Left kidney (tissue), 2 donors: Measurements from ENCODE around the gene SNRNP25. TPM values are rescaled to one million over a fixed set of nuclear protein-coding genes. Genes with fewer than 3 reads are reported as not detected.

Experiments used
- DNase-seq: peaks from one replicate; pipeline ENCODE4 v3.0.0-alpha.2; 2013
- polyA plus RNA-seq: library from polyadenylated mRNA; unstranded; fragments of 120-200 nt; gene quantifications from one replicate; pipeline ENCODE4 v1.2.1, GENCODE V29; 2013; ENCODE audit not compliant: insufficient read length

Gene SNRNP25
- polyA plus RNA-seq, 1 donor = 40.6 TPM

- no peak for DNase-seq
Observed at GRCh38 chr16:62283-62967, 8.8 kb downstream of the SNRNP25 start.

DNA sequence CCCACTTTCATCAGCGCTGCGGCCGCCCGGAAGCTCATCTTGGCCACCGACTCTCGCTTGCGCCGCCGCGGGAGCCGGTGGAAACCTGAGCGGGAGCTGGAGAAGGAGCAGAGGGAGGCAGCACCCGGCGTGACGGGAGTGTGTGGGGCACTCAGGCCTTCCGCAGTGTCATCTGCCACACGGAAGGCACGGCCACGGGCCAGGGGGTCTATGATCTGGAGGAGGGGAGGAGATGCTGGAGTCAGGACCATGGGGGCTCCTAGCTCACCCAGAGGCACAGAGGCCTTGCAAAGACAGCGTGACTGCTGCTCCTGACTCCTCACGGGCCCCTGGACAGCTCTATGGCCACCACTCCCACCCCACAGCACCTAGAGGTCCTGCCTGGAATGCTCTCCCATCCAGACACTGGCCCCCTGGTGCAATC is 9.4 kb downstream of the SNRNP25 start:
- DNase-seq = no peak

DNA sequence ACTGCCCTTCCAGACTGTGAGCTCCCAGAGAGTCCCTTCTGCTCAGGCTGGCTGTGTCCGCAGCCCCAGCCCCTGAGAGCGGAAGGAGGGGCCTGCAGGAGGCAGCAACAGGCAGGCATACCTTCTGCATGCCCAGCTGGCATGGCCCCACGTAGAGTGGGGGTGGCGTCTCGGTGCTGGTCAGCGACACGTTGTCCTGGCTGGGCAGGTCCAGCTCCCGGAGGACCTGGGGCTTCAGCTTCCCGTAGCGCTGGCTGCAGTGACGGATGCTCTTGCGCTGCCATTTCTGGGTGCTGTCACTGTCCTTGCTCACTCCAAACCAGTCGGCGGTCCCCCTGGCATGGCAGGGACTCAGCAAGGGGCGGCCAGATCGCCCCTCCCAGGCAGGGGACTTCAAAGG is 9.8 kb downstream of the SNRNP25 start:
- DNase-seq = no peak

- no peak for DNase-seq
Observed at GRCh38 chr16:63998-64913, 10.6 kb downstream of the SNRNP25 start.

GRCh38 chr16:64914-65255 is 11.3 kb downstream of the SNRNP25 start:
- DNase-seq = no peak

- DNase-seq = no peak
Observed at GRCh38 chr16:65745-66144, 12.1 kb downstream of the SNRNP25 start.

GRCh38 chr16:66309-67182 is 12.9 kb downstream of the SNRNP25 start:
- no peak for DNase-seq

DNA sequence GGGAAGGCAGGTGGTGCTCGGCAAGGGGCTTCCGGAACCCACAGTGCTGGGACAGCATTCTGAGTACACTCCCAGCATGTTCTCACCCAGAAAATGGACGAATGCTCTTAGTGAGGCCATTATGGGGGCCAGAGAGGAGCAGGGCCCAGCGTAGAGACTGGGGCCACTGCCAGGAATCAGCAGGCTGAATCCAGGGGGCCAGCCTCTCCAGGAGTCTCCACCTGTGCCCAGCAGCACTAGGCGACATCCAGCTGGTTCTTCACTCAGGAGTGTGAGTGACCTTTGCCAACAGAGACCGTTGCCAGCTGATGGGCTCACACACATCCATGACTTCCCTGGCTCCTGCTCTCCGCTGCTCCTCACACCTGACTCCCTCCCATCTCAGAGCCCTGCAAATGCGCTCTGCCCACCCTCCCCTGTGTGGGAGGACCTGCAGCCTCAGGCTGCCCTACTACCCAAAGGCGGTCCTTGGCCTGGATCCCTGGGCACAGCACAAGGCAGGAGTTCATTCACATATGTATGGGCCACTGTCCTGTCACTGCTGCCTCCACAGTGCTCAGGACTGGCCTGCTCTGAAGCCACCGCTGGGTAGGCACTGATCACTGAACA is 13.7 kb downstream of the SNRNP25 start:
- no peak for DNase-seq

GRCh38 chr16:67884-68789 is 14.5 kb downstream of the SNRNP25 start:
- no peak for DNase-seq

- DNase-seq = no peak
Observed at GRCh38 chr16:69181-69580, 15.6 kb downstream of the SNRNP25 start.

- no peak for DNase-seq
Observed at GRCh38 chr16:71210-71539, 17.5 kb downstream of the SNRNP25 start.

- DNase-seq = no peak
Observed at GRCh38 chr16:71540-72401, 18.1 kb downstream of the SNRNP25 start.

GRCh38 chr16:72561-73548 is 19.2 kb downstream of the SNRNP25 start, which contains the start of gene RHBDF1:
Gene RHBDF1, minus strand, starts transcription at chr16:72631. Its CDS starts 7,616 bp downstream, at chr16:65015.
- no peak for DNase-seq

DNA sequence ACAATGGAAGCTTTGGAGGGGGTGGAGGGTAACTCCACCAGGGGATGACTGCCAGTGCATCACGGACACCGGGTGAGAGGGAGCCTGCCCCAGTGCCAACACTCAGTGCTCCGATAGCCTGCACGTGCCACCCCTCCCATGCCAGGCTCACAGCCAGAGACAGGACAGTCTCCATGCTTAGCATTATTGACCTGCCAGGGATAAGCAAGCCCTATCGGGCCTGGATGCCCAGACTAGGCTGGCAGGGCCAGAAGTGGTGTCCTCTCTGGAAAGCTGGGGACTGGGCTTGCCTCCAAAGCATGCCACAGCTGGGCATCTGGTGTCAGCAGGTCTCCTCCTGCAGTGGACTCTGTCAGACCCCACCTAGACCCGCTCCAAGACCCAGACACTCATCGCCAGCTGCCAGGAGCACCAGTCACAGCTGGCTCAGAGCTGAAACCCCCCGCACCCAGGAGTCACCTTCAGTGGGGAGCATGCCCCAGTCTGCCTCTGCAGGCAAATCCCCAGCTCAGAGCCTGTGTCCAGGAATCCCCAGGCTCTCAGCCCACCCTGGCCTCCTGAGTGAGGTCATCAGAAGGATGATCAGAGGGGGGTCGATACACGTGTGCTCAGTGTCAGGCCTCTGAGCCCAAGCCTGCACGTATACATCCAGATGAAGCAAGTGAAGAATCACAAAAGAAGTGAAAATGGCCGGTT is 20.6 kb downstream of the SNRNP25 start:
- DNase-seq = no peak

DNA sequence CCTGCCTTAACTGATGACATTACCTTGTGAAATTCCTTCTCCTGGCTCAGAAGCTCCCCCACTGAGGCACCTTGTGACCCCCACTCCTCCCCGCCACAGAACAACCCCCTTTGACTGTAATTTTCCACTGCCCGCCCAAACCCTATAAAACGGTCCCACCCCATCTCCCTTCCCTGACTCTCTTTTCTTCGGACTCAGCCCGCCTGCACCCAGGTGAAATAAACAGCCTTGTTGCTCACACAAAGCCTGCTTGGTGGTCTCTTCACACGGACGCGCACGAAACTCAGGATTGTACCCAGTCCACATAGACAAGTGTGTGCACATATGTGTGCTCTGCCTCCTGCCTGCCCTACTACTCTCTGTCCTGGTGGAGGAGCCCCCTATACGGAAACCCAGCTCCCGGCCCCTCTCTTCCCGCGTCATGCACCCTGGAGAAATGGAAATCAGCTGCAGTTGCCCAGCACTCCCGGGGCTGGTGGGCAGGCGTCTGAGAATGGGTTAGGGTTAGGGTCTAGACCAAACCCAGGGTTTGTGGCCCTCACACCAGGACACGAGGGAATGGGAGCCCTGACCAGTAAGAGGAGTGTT is 21.2 kb downstream of the SNRNP25 start:
- DNase-seq = no peak

DNA sequence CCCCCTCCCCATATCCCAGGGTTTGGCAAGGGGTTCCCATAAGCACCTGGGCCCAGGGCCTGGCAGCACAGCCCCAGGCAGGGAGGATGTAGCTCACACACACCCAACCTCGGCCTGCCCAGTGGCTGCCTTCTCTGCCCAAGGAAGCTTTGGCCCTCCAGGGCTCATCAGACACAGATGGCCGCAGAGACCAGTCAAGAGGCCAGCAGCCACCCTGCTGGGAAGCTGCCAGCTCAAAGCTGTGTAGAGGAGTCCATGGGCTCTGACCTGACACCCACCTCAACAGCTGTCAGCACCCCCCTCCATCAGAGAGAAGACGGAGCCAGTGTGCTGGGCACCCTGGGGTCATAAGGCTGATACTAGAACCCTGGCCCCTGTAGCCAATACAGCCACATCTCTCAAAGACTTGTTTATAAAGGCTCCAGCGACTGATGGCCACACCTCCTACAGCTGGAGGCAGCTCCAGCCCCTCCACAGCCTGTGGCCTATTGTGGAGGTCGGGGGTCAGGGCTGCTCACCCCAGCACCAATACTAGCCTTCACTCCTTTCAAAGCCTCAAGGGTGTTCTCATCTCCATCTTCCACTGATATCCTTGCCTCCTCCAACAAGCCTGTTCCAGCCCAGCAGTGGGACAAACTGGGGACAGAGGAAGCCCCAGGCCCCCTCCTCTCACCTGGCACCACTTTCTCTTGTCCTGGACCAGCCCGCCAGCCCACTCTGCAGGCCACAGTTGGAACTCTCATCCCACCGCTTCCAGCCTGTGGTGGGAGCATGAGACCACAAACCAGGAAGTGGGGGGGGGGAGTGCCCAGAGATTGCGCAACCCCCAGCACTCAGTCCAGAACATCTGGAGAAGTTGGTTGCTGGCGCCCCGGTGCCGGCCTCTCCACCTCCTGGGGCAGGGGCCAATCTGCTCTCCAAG is 22.2 kb downstream of the SNRNP25 start:
- DNase-seq = no peak
